OCI-LY7 (cell line): Measurements from ENCODE around the gene PRR35. TPM values are rescaled to one million over a fixed set of nuclear protein-coding genes. Genes with fewer than 3 reads are reported as not detected.

Source experiments
- BruUV-seq: library from RNA; stranded (reverse); fragments of 400-500 nt; replicated peaks from 2 replicates; lab custom pipeline; 2021; lab: Mats Ljungman, UMichigan
- CTCF ChIA-PET: fragments of 300-600 bp; sonication (Branson Sonifier 250); formaldehyde crosslinking; loops from one replicate; lab custom pipeline; 2022; ENCODE audit warnings: antibody characterized with exemption; ENCODE audit not compliant: unreplicated experiment; lab: Charles Lee
- POLR2A ChIA-PET: fragments of 300-600 bp; sonication (Branson Sonifier 250); formaldehyde crosslinking; loops from one replicate; lab custom pipeline; 2022; ENCODE audit warnings: antibody characterized with exemption; lab: Charles Lee
- DNase-seq: peaks from one replicate; pipeline ENCODE4 v3.0.0-alpha.2; 2015; ENCODE audit warnings: low spot score
- H2AFZ ChIP-seq: fragments of 200-600 bp; sonication (generic), shearing (Covaris generic); 2 replicates; pipeline ENCODE4 v1.6.1; 2014; ENCODE audit warnings: mild to moderate bottlenecking, antibody characterized with exemption, low read length, moderate library complexity
- H3K27ac ChIP-seq: fragments of 200-600 bp; sonication (generic); 2 replicates; pipeline ENCODE4 v1.5.1; 2014; ENCODE audit warnings: mixed run types, low read depth, mild to moderate bottlenecking, moderate library complexity, low read length, inconsistent platforms; ENCODE audit not compliant: poor library complexity, severe bottlenecking
- H3K36me3 ChIP-seq: fragments of 200-600 bp; sonication (generic); 2 replicates; pipeline ENCODE4 v1.6.1; 2014; ENCODE audit warnings: mild to moderate bottlenecking, antibody characterized with exemption, low read length, moderate library complexity, mixed read lengths; ENCODE audit not compliant: insufficient read depth
- H3K4me1 ChIP-seq: fragments of 200-600 bp; sonication (generic); 2 replicates; pipeline ENCODE4 v1.5.1; 2014; ENCODE audit warnings: mild to moderate bottlenecking, low read length; ENCODE audit not compliant: insufficient read depth, poor library complexity, severe bottlenecking
- H3K4me2 ChIP-seq: fragments of 200-600 bp; sonication (generic); 2 replicates; pipeline ENCODE4 v1.6.1; 2014; ENCODE audit warnings: mild to moderate bottlenecking, low read length
- H3K4me3 ChIP-seq: fragments of 200-600 bp; sonication (generic); 2 replicates; pipeline ENCODE4 v1.5.1; 2014; ENCODE audit warnings: mild to moderate bottlenecking, low read depth, low read length; ENCODE audit not compliant: poor library complexity, severe bottlenecking
- H3K79me2 ChIP-seq: fragments of 200-600 bp; sonication (generic); 2 replicates; pipeline ENCODE4 v1.6.1; 2016; ENCODE audit warnings: low read depth, mild to moderate bottlenecking, low read length, moderate library complexity, mixed read lengths; ENCODE audit not compliant: insufficient read depth
- H3K9me2 ChIP-seq: fragments of 200-600 bp; sonication (generic); 2 replicates; pipeline ENCODE4 v1.6.1; 2016; ENCODE audit warnings: mild to moderate bottlenecking, low read length, mixed read lengths; ENCODE audit not compliant: insufficient read depth
- H3K9me3 ChIP-seq: fragments of 200-600 bp; sonication (generic); 2 replicates; pipeline ENCODE4 v1.6.1; 2014; ENCODE audit warnings: mild to moderate bottlenecking, mixed run types, low read length, mixed read lengths
- H4K20me1 ChIP-seq: fragments of 200-600 bp; sonication (generic); 2 replicates; pipeline ENCODE4 v1.6.1; 2014; ENCODE audit warnings: mild to moderate bottlenecking, antibody characterized with exemption, low read length, moderate library complexity, mixed read lengths; ENCODE audit not compliant: insufficient read depth
- CTCF ChIP-seq: fragments of 200-600 bp; sonication (generic); conservative IDR thresholded peaks from 2 replicates; pipeline ENCODE4 v1.5.1; 2014; ENCODE audit warnings: mild to moderate bottlenecking, antibody characterized with exemption, low read length, moderate library complexity, mixed read lengths
- EZH2phosphoT487 ChIP-seq: fragments of 200-600 bp; sonication (generic); IDR thresholded peaks from 2 replicates; pipeline ENCODE4 v1.6.1; 2018; ENCODE audit warnings: low read depth, borderline replicate concordance, mild to moderate bottlenecking, mixed run types, antibody characterized with exemption, low read length, moderate library complexity, mixed read lengths
- intact Hi-C: fragments of 100-400 bp; cut with micrococcal nuclease; formaldehyde crosslinking; loops from one replicate; pipeline ENCODE4 v1.10.0; 2022; ENCODE audit not compliant: unreplicated experiment
- total RNA-seq, 2 experiments: library from RNA; depleted of rRNA in 1 of 2; stranded (reverse); fragments of >200 nt in 1 of 2; shearing (Covaris generic) in 1 of 2; gene quantifications; 2 replicates each; pipeline ENCODE4 v1.2.3, GENCODE V29; 2014 to 2022

The PRR35 gene
- total RNA-seq, 2 experiments from 2014 or later = not detected

GRCh38 chr16:564690-565418, 4.7 kb downstream of the PRR35 start:
- intact Hi-C loops = loop anchor here (5.0 kb wide), 1 partner anchor 183 kb away; the partner anchor contains the start of gene PGAP6
- ChIA-PET POLR2A (no interaction called here), CTCF (no interaction called here)
- TF ChIP-seq EZH2phosphoT487 = no peak
- no peak for TF ChIP-seq CTCF
- no peak overlapping the region for H2AFZ ChIP-seq
- H3K27ac ChIP-seq = no peak overlapping the region
- no peaks in the 10 kb centered on the region for H3K36me3 ChIP-seq
- no peak overlapping the region for H3K4me2 ChIP-seq
- H3K4me3 ChIP-seq = no peak overlapping the region
- no peaks in the 10 kb centered on the region for H4K20me1 ChIP-seq
- no peaks in the 10 kb centered on the region for H3K9me2 ChIP-seq
- no peaks in the 10 kb centered on the region for H3K79me2 ChIP-seq
- peaks cover 27% of the 10 kb centered on the region for H3K4me1 ChIP-seq
- BruUV-seq = no TSS peak
- no peaks in the 10 kb centered on the region for H3K9me3 ChIP-seq
- no peak for DNase-seq

- Histone ChIP-seq H2AFZ (no peak overlapping the region), H3K4me2 (peak overlapping the region; percentile 75), H3K9me2 (no peaks in the 10 kb centered on the region), H3K36me3 (no peaks in the 10 kb centered on the region), H4K20me1 (no peaks in the 10 kb centered on the region), H3K4me3 (no peak overlapping the region), H3K9me3 (no peaks in the 10 kb centered on the region), H3K4me1 (peaks cover 29% of the 10 kb centered on the region), H3K27ac (no peak overlapping the region), H3K79me2 (peaks cover 7% of the 10 kb centered on the region; the same call in 1 of the 2 replicates)
- DNase-seq = no peak
- intact Hi-C loops = loop anchor here (1.0 to 5.0 kb wide), 2 partner anchors 38 to 183 kb away; partner anchors contain the start of genes CAPN15 and PGAP6
- CTCF ChIA-PET = no interaction called here
- POLR2A ChIA-PET = no interaction called here
- no TSS peak for BruUV-seq
- TF ChIP-seq EZH2phosphoT487 (no peak), CTCF (no peak)
These were observed 5.5 kb downstream of the PRR35 start for GRCh38 chr16:565419-566330.
